Measurements from ENCODE around the gene BAK1. TPM values are rescaled to one million over a fixed set of nuclear protein-coding genes. Genes with fewer than 3 reads are reported as not detected.
A peak's percentile ranks its signal among the peaks of the same experiment; 100 is the strongest.

BAK1 gene
- total and polyA plus RNA-seq, 2 of the 13 experiments (the other 11 are each of a cell fraction or from before 2014, with no cell fraction given), result 15.0 to 23.8 TPM

GRCh38 chr6:33589731-33590530, 9.9 kb upstream of the BAK1 start:
- FAIRE-seq, result peak; percentile 83
- Histone ChIP-seq H3K27me3 (ENCODE audit: control insufficient read depth in 1 of 2, insufficient read depth in 2 of 2, low read length in 2 of 2) (0 out of 5 replicates have a peak, but pooled peaks cover 0 to 3% of the 10 kb centered on the region in 2 experiments), H3K4me2 (ENCODE audit: low read depth, low read length) (peak overlapping the region; percentile 94), H3K9me3 (ENCODE audit: low read length) (no peaks in the 10 kb centered on the region), H3K79me2 (ENCODE audit: insufficient read depth, low read length) (no peaks in the 10 kb centered on the region), H3K4me3 (replicated peaks in 1 of 3; ENCODE audit: insufficient read depth in 1 of 3, low read depth in 2 of 3, low read length in 3 of 3) (peak overlapping the region; percentile 50 to 72 (median 50)), H3K9ac (ENCODE audit: insufficient read depth, low read depth, low read length) (peak overlapping the region; percentile 84), H3K36me3 (replicated peaks in 1 of 2; ENCODE audit: control insufficient read depth in 1 of 2, insufficient read depth in 2 of 2, low read length in 2 of 2) (no peaks in the 10 kb centered on the region), H2AFZ (ENCODE audit: low read length) (no peak overlapping the region), H4K20me1 (ENCODE audit: insufficient read depth, low read length) (no peaks in the 10 kb centered on the region), H3K27ac (ENCODE audit: extremely low read length, insufficient read depth, low read length) (peak overlapping the region; percentile 81), H3K4me1 (ENCODE audit: insufficient read depth, low read length) (peaks cover 54% of the 10 kb centered on the region)
- DNase-seq (ENCODE audit: low spot score), result peak; percentile 97
- CTCF ChIA-PET (ENCODE audit: low intra/inter-chr PET ratio, low total read pairs), result interaction anchor here (0.8 to 4.1 kb wide), 7 partner anchors 18 to 112 kb away, joined by 3 to 72 read pairs (median 16); no protein-coding TSS in a partner anchor
- intact Hi-C loops (cut with micrococcal nuclease; ENCODE audit: unreplicated experiment) (loop anchor here (1.0 to 2.0 kb wide), 5 partner anchors 23 to 155 kb away; no protein-coding TSS in a partner anchor), in situ Hi-C loops (cut with HindIII; ENCODE audit: extremely low pct_ligation_motif_present, low pct_unique_long_range_greater_than_20kb) (loop anchor here (5.0 kb wide), 3 partner anchors 32 to 112 kb away; partner anchors contain the start of gene ITPR3)
- BruUV-seq (replicated peaks), result TSS peak; percentile 76
- POLR2A ChIA-PET, result interaction anchor here (0.6 to 3.9 kb wide), 18 partner anchors 10 to 198 kb away, joined by 3 to 37 read pairs (median 7); partner anchors contain the start of genes BAK1, ITPR3, LEMD2 and UQCC2
- peak; percentile 85 for ATAC-seq
- 2% methylated on average over 4 of the region's 9 CpGs for WGBS (ENCODE audit: low lambda C conversion rate)
- TF ChIP-seq SAFB2 (CRISPR knock-in tag; IDR thresholded peaks at IDR 0.05; ENCODE audit: borderline replicate concordance, low read depth), result no peak
- 0 out of 2 replicates have a peak, but pooled peaks have one; percentile 2 for TF ChIP-seq U2AF2 (IDR thresholded peaks at IDR 0.05; ENCODE audit: low read depth, low read length)
- no peak for TF ChIP-seq CREB3 (CRISPR knock-in tag; IDR thresholded peaks at IDR 0.05)
- peak; percentile 66 for TF ChIP-seq HNF4A (CRISPR knock-in tag; IDR thresholded peaks at IDR 0.05)
- TF ChIP-seq, protein P1, sequence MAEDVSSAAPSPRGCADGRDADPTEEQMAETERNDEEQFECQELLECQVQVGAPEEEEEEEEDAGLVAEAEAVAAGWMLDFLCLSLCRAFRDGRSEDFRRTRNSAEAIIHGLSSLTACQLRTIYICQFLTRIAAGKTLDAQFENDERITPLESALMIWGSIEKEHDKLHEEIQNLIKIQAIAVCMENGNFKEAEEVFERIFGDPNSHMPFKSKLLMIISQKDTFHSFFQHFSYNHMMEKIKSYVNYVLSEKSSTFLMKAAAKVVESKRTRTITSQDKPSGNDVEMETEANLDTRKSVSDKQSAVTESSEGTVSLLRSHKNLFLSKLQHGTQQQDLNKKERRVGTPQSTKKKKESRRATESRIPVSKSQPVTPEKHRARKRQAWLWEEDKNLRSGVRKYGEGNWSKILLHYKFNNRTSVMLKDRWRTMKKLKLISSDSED (CRISPR knock-in tag; IDR thresholded peaks at IDR 0.05), result no peak
- no peak for TF ChIP-seq ATRX (CRISPR knock-in tag; IDR thresholded peaks at IDR 0.05; ENCODE audit: borderline replicate concordance)
- no peak for TF ChIP-seq CBX5 (CRISPR knock-in tag; IDR thresholded peaks at IDR 0.05; ENCODE audit: borderline replicate concordance)
- peak; percentile 69; the same call in 1 of the 2 replicates for TF ChIP-seq HINFP (CRISPR knock-in tag; IDR thresholded peaks at IDR 0.05; ENCODE audit: low read depth)
- TF ChIP-seq FLYWCH1 (CRISPR knock-in tag; IDR thresholded peaks at IDR 0.05), result no peak
- TF ChIP-seq ZNF761 (CRISPR knock-in tag; conservative IDR thresholded peaks at IDR 0.05), result peak; percentile 63; the same call in 1 of the 2 replicates
- no peak for TF ChIP-seq ZBTB37 (CRISPR knock-in tag; IDR thresholded peaks at IDR 0.05)
- no peak for TF ChIP-seq CCDC6 (CRISPR knock-in tag; IDR thresholded peaks at IDR 0.05)
- peak; percentile 65 for TF ChIP-seq TP53 (CRISPR knock-in tag; conservative IDR thresholded peaks at IDR 0.05)
- 0 out of 2 replicates have a peak, but pooled peaks have one; percentile 51 for TF ChIP-seq MAF1 (CRISPR knock-in tag; IDR thresholded peaks at IDR 0.05; ENCODE audit: borderline replicate concordance)
- TF ChIP-seq HMGXB4 (CRISPR knock-in tag; IDR thresholded peaks at IDR 0.05; ENCODE audit: borderline replicate concordance in 1 of 2, low read depth in 1 of 2), result peak; percentile 71 to 78

All from HepG2 (cell line).